Measurements from ENCODE around the gene ARMC3. TPM values are rescaled to one million over a fixed set of nuclear protein-coding genes. Genes with fewer than 3 reads are reported as not detected.

ARMC3 gene
- total and polyA plus RNA-seq, 9 of the 15 experiments (the other 6 are each of a cell fraction or from before 2014, with no cell fraction given), result 0.33 to 1.1 (median 0.62) TPM

Small RNA genes lying within 50 kb of the gene (small RNA-seq; reads per million reads assigned to genes)
- gene RNA5SP304, result 14.9 reads per million, percentile 96 among the genes with 10 or more reads in this experiment

Other genes starting within 250 kb of the ARMC3 start
- gene PIP4K2A, start 213.5 kb upstream of the ARMC3 start, total RNA-seq (2014; rRNA removed), result 61.5 and 75.1 TPM in 2 replicates
- 73.5 and 95.8 TPM in 2 replicates for gene PIP4K2A, start 213.5 kb upstream of the ARMC3 start, total RNA-seq (2014; rRNA removed; fragmentation: Illumina TruSeq; extraction: Trizol)
- gene PIP4K2A, start 213.5 kb upstream of the ARMC3 start, total RNA-seq (2015; rRNA removed; fragmentation: Illumina TruSeq; extraction: Trizol), result 110 and 117 TPM in 2 replicates
- gene PIP4K2A, start 213.5 kb upstream of the ARMC3 start, total RNA-seq (2021), result 56.4 and 71.9 TPM in 2 replicates
- 29.8 and 35.6 TPM in 2 replicates for gene PIP4K2A, start 213.5 kb upstream of the ARMC3 start, polyA plus RNA-seq (2011; rRNA removed)
- gene PIP4K2A, start 213.5 kb upstream of the ARMC3 start, polyA plus RNA-seq (2014; fragmentation: Illumina TruSeq; extraction: Trizol), result 65.2 and 69.1 TPM in 2 replicates
- 10 to 100 TPM; 64.8 to 87.2 TPM for gene PIP4K2A, start 213.5 kb upstream of the ARMC3 start, polyA plus RNA-seq (2014; fragmentation: Nextera tagmentation; extraction: Ambion mirVana)
- 47.1 and 49.5 TPM in 2 replicates for gene PIP4K2A, start 213.5 kb upstream of the ARMC3 start, polyA plus RNA-seq (2014; rRNA removed)
- gene MSRB2, start 167.5 kb downstream of the ARMC3 start, total RNA-seq (2014; rRNA removed), result 7.9 and 10.7 TPM in 2 replicates
- gene MSRB2, start 167.5 kb downstream of the ARMC3 start, total RNA-seq (2014; rRNA removed; fragmentation: Illumina TruSeq; extraction: Trizol), result 3.6 and 5.5 TPM in 2 replicates
- gene MSRB2, start 167.5 kb downstream of the ARMC3 start, total RNA-seq (2015; rRNA removed; fragmentation: Illumina TruSeq; extraction: Trizol), result 4.4 and 6.1 TPM in 2 replicates
- gene MSRB2, start 167.5 kb downstream of the ARMC3 start, total RNA-seq (2021), result 9.5 and 10.0 TPM in 2 replicates
- gene MSRB2, start 167.5 kb downstream of the ARMC3 start, polyA plus RNA-seq (2011; rRNA removed), result 18.9 and 22.3 TPM in 2 replicates
- gene MSRB2, start 167.5 kb downstream of the ARMC3 start, polyA plus RNA-seq (2014; fragmentation: Illumina TruSeq; extraction: Trizol), result 3.4 and 6.7 TPM in 2 replicates
- 1 to 10 TPM; 1.5 to 2.0 TPM for gene MSRB2, start 167.5 kb downstream of the ARMC3 start, polyA plus RNA-seq (2014; fragmentation: Nextera tagmentation; extraction: Ambion mirVana)
- 5.9 and 8.3 TPM in 2 replicates for gene MSRB2, start 167.5 kb downstream of the ARMC3 start, polyA plus RNA-seq (2014; rRNA removed)

Data from K562 (cell line).